ENCODE results near the gene E2F1.

Gene E2F1

DNA sequence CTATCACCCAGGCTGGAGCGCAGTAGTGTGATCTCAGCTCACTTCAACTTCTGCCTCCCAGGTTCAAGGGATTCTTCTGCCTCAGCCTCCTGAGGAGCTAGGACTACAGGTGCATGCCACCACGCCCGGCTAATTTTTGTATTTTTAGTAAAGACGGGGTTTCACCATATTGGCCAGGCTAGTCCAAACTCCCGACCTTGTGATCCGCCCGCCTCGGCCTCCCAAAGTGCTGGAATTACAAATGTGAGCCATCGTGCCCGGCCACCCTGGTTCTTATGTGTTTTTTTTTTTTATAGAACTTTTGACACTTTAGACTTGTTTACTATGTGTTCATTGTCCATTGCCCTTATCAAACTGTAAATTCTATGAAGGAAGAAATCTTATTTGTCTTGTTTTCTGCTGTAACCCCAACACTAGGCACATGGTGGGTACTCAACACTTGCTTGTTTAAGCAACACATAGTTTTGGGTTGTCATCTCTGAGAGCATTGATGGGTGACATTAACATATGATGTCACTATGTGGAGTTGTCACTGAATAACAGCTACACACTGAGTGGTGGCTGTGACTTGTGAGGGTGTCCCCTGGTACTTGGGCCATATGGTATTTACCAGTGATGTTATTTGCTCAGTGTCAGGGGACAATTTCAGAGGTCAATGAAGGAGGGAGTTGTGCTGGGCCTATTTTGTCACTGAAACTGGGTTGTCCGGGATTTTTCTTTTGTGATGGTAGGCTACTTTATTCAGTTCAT lies 35.4 kb upstream of the E2F1 start:
- H3K4me3 ChIP-seq (ENCODE audit: low read length), result no peak overlapping the region
- H3K27me3 ChIP-seq (ENCODE audit: insufficient read depth, low read length), result no peaks in the 10 kb centered on the region
- no peak overlapping the region for H2AFZ ChIP-seq (ENCODE audit: low read depth, low read length)
- H3K4me1 ChIP-seq (ENCODE audit: insufficient read depth, low read length), result no peaks in the 10 kb centered on the region
- no peaks in the 10 kb centered on the region for H3K9me3 ChIP-seq (ENCODE audit: low read length)
- H3K36me3 ChIP-seq (ENCODE audit: insufficient read depth, low read length), result no peaks in the 10 kb centered on the region

DNA sequence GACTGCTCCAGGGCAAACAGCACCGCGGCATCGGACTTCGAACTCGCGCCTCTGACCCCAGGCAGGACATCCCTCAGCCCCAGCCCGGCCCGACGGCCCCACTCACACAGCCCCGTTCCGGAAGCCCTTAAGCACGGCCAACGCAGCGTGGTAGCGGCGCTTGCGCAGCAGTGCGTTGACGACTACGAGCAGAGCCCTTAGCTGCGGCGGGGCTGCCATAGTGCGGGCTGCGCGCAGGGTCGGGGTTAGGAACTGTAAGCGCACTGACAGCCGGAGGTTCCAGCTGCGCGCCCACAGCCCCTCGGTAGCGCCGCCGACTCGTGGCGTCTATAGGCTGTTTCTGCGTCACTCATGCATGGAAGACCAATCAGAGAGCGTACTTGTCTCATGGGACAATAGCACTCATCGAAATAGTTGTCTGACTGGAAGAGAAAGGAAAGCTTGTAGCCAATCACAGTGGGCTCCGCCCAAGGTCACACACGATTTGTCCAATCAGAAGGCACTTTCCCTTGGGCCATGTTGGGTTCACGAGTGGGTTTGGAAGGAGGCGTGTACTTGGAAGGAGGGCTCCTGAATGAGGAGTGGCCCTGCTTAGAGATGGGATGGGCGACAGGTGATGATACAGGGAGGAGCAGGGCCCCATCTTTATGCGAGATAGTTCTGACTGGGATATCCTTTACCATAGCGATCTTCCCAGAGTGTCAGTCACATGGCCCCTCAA lies 34.0 kb upstream of the E2F1 start, which contains the start of gene PXMP4:
TSS of gene PXMP4 (minus strand) at position 322 of the 721 bp plus-strand sequence. CDS start at position 219, 103 bp downstream.
- H3K9me3 ChIP-seq (ENCODE audit: low read length), result no peaks in the 10 kb centered on the region
- H2AFZ ChIP-seq (ENCODE audit: low read depth, low read length), result no peak within 1 kb of the TSS
- H3K4me3 ChIP-seq (ENCODE audit: low read length), result no peak within 1 kb of the TSS
- no peaks in the 10 kb centered on the region for H3K4me1 ChIP-seq (ENCODE audit: insufficient read depth, low read length)
- H3K36me3 ChIP-seq (ENCODE audit: insufficient read depth, low read length), result no peaks in the 10 kb centered on the region
- no peaks in the 10 kb centered on the region for H3K27me3 ChIP-seq (ENCODE audit: insufficient read depth, low read length)

DNA sequence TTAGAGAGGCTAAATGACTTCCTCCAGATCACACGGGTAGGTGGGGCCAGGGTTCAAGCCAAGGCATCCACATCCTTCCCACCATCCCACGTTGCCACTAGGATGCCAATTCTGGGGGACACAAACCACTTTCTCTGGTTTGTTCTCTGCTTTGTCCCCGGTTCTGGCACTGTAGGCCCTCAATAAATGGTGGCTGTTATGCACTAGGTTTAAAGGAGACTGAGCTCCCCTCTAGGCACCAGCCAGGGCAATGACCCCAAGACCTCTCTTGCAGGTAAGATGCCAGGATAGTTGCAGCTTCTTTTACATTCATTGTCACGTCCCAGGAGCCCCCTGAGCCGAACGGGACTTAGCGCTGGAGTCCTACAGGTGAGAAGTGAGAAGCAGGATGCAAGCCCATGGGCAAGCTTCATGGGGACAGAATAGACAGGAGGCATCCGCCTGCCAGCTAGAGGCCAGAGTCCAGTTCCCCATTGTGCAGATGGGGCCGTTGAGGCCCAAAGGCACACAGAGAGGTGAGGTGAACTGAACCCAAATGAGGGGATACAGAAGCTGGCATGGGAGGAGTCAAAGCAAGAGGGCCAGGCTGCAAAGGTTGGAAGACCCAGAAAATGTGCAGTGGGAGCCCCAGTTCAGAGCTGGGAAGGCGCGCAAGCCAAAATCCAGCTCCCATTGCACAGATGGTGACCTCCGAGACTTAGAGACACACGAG lies 33.2 kb upstream of the E2F1 start:
- no peak overlapping the region for H3K4me3 ChIP-seq (ENCODE audit: low read length)
- no peaks in the 10 kb centered on the region for H3K4me1 ChIP-seq (ENCODE audit: insufficient read depth, low read length)
- no peak overlapping the region for H2AFZ ChIP-seq (ENCODE audit: low read depth, low read length)
- H3K9me3 ChIP-seq (ENCODE audit: low read length), result no peaks in the 10 kb centered on the region
- no peaks in the 10 kb centered on the region for H3K36me3 ChIP-seq (ENCODE audit: insufficient read depth, low read length)
- H3K27me3 ChIP-seq (ENCODE audit: insufficient read depth, low read length), result no peaks in the 10 kb centered on the region

DNA sequence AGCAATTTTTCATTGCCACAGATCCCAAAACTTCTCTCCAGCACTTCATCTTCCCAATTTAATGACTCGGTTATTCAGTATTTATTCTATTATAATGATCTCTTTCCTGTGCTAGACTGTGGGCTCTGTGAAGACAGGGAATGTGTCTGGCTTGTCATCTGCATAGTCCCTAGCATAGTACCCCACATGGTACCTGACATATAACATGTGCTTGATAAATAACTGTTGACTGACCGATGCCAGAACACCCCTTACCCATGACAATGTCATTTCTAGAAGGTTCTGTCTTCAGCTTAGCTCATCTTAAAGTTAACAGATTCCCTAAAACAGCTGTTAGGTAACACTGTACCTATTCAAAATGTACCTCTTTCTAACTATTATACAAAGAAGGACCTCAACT lies 30.3 kb upstream of the E2F1 start:
- H3K9me3 ChIP-seq (ENCODE audit: low read length), result no peaks in the 10 kb centered on the region
- H3K36me3 ChIP-seq (ENCODE audit: insufficient read depth, low read length), result no peaks in the 10 kb centered on the region
- H3K4me3 ChIP-seq (ENCODE audit: low read length), result no peak overlapping the region
- H3K27me3 ChIP-seq (ENCODE audit: insufficient read depth, low read length), result no peaks in the 10 kb centered on the region
- H3K4me1 ChIP-seq (ENCODE audit: insufficient read depth, low read length), result no peaks in the 10 kb centered on the region
- no peak overlapping the region for H2AFZ ChIP-seq (ENCODE audit: low read depth, low read length)

DNA sequence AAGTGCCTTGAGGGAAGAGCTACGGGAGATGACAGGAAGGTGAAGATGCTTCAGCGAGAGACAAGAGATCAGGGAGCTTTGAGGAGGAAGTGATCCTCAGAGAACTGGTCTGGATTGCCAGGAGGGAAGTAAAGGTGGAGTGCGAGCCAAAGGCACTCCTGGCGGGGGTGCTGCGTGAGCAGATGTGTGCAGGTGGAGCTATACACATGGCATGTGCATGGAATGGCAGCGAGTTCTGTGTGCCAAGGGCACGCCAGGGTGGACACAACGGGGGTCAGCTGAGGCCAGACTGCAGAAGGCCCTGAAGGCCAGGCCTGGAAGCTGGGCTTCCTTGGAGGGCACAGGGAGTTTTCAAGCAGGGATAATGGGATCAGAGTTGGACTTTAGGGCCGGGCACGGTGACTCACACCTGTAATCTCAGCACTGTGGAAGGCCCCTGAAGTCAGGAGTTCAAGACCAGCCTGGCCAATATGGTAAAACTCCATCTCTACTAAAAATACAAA lies 27.7 kb upstream of the E2F1 start:
- no peaks in the 10 kb centered on the region for H3K4me1 ChIP-seq (ENCODE audit: insufficient read depth, low read length)
- no peak overlapping the region for H3K4me3 ChIP-seq (ENCODE audit: low read length)
- no peak overlapping the region for H2AFZ ChIP-seq (ENCODE audit: low read depth, low read length)
- H3K9me3 ChIP-seq (ENCODE audit: low read length), result no peaks in the 10 kb centered on the region
- no peaks in the 10 kb centered on the region for H3K27me3 ChIP-seq (ENCODE audit: insufficient read depth, low read length)
- no peaks in the 10 kb centered on the region for H3K36me3 ChIP-seq (ENCODE audit: insufficient read depth, low read length)

DNA sequence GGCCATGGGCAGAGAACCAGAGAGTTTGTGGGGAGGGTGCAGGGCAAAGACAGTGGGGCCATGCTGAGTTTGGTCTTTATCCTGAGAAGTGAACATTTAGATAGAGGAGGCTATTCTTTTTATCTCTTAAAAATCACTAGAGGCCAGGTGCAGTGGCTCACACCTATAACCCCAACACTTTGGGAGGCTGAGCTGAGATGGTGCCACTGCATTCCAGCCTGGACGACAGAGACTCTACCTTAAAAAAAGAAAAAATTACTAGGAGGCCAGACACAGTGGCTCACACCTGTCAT lies 25.2 kb upstream of the E2F1 start:
- H3K36me3 ChIP-seq (ENCODE audit: insufficient read depth, low read length), result no peaks in the 10 kb centered on the region
- H2AFZ ChIP-seq (ENCODE audit: low read depth, low read length), result no peak overlapping the region
- H3K9me3 ChIP-seq (ENCODE audit: low read length), result no peaks in the 10 kb centered on the region
- no peaks in the 10 kb centered on the region for H3K4me1 ChIP-seq (ENCODE audit: insufficient read depth, low read length)
- no peak overlapping the region for H3K4me3 ChIP-seq (ENCODE audit: low read length)
- no peaks in the 10 kb centered on the region for H3K27me3 ChIP-seq (ENCODE audit: insufficient read depth, low read length)

DNA sequence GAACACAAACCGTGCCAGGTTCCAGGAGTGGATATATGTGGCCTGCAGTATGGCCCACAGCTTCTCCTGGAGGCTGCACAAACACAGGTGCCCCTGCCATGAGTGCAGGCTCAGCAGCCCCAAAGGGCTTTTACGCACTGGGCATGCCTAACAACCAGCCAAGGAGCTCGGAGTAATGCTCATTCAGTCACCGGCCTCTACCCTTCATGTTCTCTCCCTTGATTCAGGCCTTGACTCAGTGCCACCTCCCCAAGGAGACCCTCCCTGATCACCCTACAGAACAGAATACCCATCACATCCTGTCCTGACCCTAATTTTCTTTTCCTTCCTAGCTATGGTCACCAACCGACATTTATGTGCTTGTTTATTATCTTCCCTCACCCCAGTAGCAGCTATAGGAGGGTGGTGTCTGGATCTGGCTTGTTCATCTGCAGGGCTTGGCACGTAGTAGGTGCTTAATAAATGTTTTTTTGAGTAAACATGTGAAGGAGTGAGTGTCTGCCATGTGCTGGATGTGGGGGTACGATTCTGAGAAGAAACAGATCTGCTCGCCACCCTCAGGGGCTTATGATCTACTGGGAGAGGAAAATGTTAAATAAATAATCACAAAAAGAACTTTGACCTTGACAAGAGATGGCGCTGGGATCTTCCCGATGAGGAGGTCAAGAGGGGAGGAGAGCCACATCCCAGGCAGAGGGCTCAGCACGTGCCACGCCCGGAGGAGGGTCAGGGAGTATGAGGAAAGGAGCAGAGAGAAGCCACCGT lies 24.7 kb upstream of the E2F1 start:
- Histone ChIP-seq H3K27me3 (ENCODE audit: insufficient read depth, low read length) (no peaks in the 10 kb centered on the region), H3K9me3 (ENCODE audit: low read length) (no peaks in the 10 kb centered on the region), H3K4me1 (ENCODE audit: insufficient read depth, low read length) (no peaks in the 10 kb centered on the region), H3K36me3 (ENCODE audit: insufficient read depth, low read length) (no peaks in the 10 kb centered on the region), H2AFZ (ENCODE audit: low read depth, low read length) (no peak overlapping the region), H3K4me3 (ENCODE audit: low read length) (no peak overlapping the region)

DNA sequence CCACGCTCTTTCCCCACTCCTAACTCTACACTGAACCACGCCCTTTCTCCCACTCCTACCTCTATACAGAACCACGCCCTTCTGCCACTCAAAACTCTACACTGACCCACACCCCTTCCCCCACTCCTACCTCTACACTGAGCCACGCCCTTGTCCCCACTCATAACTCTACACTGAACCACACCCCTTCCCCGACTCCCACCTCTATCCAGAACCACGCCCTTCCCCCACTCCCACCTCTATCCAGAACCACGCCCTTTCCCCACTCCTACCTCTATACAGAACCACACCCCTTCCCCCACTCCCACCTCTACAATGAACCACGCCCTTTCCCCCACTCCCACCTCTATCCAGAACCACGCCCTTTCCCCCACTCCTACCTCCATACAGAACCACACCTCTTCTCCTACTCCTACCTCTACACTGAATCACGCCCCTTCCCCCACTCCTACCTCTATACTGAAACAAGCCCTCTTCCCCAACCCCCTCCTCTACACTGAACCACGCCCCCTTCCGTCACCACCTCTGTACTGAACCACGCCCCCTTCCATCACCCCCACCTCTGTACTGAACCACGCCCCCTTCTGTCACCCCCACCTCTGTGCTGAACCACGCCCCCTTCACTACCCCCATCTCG lies 23.8 kb upstream of the E2F1 start:
- H3K27me3 ChIP-seq (ENCODE audit: insufficient read depth, low read length), result no peaks in the 10 kb centered on the region
- H2AFZ ChIP-seq (ENCODE audit: low read depth, low read length), result no peak overlapping the region
- no peaks in the 10 kb centered on the region for H3K9me3 ChIP-seq (ENCODE audit: low read length)
- H3K4me3 ChIP-seq (ENCODE audit: low read length), result no peak overlapping the region
- no peaks in the 10 kb centered on the region for H3K4me1 ChIP-seq (ENCODE audit: insufficient read depth, low read length)
- no peaks in the 10 kb centered on the region for H3K36me3 ChIP-seq (ENCODE audit: insufficient read depth, low read length)

DNA sequence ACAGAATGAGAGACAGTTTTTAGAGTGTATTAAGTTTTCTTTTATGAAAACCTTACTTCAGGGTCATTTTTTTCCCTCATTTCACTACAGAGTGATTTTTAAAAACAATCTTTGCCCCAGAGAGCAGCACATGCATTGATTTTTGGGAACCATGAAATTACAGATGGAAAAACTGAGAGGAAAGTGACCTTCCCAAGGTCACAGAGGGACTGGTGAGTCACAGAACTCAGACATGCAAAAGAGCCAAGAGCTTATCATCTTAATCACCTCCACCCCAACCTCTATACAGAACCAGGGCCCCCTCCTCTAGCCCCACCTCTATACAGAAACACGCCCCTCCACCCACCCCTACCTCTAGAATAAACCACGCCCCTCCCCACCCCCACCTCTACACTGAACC lies 23.2 kb upstream of the E2F1 start:
- no peaks in the 10 kb centered on the region for H3K4me1 ChIP-seq (ENCODE audit: insufficient read depth, low read length)
- no peak overlapping the region for H2AFZ ChIP-seq (ENCODE audit: low read depth, low read length)
- H3K4me3 ChIP-seq (ENCODE audit: low read length), result no peak overlapping the region
- no peaks in the 10 kb centered on the region for H3K27me3 ChIP-seq (ENCODE audit: insufficient read depth, low read length)
- no peaks in the 10 kb centered on the region for H3K36me3 ChIP-seq (ENCODE audit: insufficient read depth, low read length)
- H3K9me3 ChIP-seq (ENCODE audit: low read length), result no peaks in the 10 kb centered on the region

DNA sequence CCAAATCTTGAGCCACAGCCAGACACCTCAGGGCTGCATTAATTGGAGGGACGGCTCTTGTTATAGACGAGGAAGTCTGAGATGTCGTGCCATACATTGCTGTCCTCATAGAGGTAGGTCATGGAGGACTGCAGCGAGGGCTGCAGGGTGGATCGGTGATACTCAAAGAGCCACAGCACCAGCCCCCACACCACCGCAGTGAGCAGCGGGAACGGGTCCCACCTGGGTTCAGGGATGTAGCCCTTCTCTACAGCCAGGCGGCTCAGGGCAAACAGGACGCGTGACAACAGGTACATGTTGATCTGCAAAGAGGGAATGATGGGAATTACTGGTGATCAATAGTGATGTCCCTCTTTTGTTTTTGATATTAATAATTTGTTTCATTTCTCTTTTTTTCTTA lies 21.5 kb upstream of the E2F1 start:
- H3K27me3 ChIP-seq (ENCODE audit: insufficient read depth, low read length), result no peaks in the 10 kb centered on the region
- no peaks in the 10 kb centered on the region for H3K36me3 ChIP-seq (ENCODE audit: insufficient read depth, low read length)
- H3K9me3 ChIP-seq (ENCODE audit: low read length), result peaks cover 6% of the 10 kb centered on the region
- H3K4me1 ChIP-seq (ENCODE audit: insufficient read depth, low read length), result no peaks in the 10 kb centered on the region
- H2AFZ ChIP-seq (ENCODE audit: low read depth, low read length), result no peak overlapping the region
- H3K4me3 ChIP-seq (ENCODE audit: low read length), result no peak overlapping the region

DNA sequence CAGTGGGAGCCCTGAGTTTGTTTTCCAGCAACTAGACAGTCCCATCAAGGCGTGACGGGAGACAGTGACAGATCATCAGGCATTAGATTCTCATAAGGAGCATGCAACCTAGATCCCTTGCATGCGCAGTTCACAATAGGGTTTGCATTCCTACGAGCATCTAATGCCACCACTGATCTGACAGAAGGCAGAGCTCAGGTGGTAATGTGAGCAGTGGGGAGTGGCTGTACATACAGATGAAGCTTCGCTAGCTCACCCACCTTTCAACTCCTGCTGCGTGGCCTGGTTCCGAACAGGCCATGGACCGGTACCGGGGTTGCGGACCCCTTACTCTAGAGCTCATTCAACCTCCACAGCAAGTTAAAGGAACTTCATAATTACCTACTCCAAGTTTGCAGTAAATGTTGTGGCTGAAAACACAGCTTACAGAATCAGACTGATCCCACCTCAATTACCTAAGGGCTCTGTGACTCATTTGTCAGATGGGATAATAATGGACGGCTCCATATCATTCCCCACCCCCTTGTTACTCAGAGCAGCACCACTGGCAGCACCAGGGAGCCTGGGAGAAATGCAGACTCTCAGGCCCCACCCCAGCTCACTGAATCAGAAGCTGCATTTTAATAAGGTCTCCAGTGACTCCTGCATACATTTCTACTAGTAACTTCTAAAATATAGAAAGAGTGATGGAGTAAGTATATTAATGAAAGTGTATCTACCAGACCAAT lies 18.2 kb upstream of the E2F1 start:
- Histone ChIP-seq H3K27me3 (ENCODE audit: insufficient read depth, low read length) (no peaks in the 10 kb centered on the region), H3K36me3 (ENCODE audit: insufficient read depth, low read length) (no peaks in the 10 kb centered on the region), H3K4me3 (ENCODE audit: low read length) (no peak overlapping the region), H3K9me3 (ENCODE audit: low read length) (peaks cover 6% of the 10 kb centered on the region), H3K4me1 (ENCODE audit: insufficient read depth, low read length) (no peaks in the 10 kb centered on the region), H2AFZ (ENCODE audit: low read depth, low read length) (no peak overlapping the region)

DNA sequence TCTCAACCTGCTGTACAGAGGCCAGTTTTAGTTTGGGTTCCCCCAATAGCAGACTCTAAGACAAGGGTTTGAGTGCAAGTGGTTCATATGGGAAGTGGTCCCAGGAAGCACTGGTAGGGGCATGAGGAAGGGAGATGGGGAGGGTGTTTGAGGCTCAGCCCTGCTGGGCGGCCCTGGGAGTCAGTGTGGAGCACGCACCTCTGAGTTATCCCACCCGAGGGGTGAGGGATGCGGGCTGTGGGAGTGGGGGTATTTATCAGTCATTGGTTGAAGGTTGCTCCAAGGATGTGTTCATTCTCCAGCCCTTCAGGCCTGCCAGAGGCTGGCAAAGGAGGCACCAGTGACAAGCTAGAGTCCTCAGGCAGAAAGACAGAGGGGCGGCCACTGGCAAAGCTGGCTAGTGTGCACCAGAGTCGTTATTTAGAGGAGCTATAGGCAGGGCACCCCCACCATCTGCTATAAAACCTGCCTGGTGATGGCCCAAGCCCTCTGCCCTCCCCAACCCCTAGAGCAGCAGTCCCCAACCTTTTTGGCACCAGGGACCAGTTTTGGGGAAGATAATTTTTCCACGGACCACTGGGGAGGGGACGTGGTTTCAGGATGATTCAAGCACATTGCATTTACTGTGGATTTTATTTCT lies 17.4 kb upstream of the E2F1 start:
- no peak overlapping the region for H3K4me3 ChIP-seq (ENCODE audit: low read length)
- no peak overlapping the region for H2AFZ ChIP-seq (ENCODE audit: low read depth, low read length)
- no peaks in the 10 kb centered on the region for H3K36me3 ChIP-seq (ENCODE audit: insufficient read depth, low read length)
- H3K4me1 ChIP-seq (ENCODE audit: insufficient read depth, low read length), result no peaks in the 10 kb centered on the region
- peaks cover 6% of the 10 kb centered on the region for H3K9me3 ChIP-seq (ENCODE audit: low read length)
- no peaks in the 10 kb centered on the region for H3K27me3 ChIP-seq (ENCODE audit: insufficient read depth, low read length)
